NCI-H2227 (cell line): Measurements from ENCODE around the gene CPEB1.
"Not testable (repeated sequence)": the region's sequence is repeated elsewhere in the genome, so short reads cannot be mapped to it uniquely, and the experiment has no call there.

Experiments
- DNase-seq: peaks from one replicate; lab custom pipeline; 2025; ENCODE audit not compliant: unreplicated experiment; lab: John Stamatoyannopoulos, UW

Gene CPEB1

GRCh38 chr15:82548700-82549099 lies 98.5 kb downstream of the CPEB1 start:
- DNase-seq = no peak

DNA sequence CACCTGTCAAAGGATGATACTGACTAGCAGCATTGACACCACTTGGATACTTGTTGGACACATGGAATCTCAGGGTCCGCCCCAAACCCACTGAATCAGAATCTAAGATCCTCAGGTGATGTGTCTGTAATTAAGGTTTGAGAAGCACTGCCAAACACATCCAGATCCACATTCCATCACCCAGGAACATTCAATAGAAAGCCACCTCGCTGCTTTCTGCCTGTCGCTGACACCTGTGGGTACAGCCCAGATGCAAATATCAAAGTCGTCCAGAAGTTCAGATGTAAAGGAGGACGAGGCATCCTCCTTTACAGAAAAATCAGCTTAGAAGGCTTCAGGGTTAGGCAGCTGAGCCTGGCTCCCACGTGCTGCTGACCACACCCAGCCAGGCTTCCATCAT lies 101.7 kb downstream of the CPEB1 start:
- DNase-seq = no peak

DNA sequence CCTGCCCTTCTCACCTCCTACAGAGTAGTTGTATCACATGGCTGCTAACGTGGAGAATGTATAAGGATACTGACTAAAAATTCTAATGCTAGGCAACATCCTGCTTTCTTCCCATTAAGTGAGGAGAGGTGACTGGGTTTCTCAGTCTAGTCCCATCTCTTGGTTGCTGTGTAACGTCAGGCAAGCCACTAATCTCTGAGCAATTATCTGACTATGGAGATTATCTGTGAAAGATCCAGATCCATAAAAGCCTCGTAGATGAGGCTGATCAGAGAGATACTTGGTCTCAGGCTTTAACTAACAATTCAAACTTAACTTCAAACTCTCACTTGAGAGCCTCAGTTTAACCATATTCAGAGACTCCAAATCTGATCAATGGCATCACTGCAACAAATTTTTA lies 102.2 kb downstream of the CPEB1 start:
- no peak for DNase-seq

GRCh38 chr15:82544431-82544830 lies 102.7 kb downstream of the CPEB1 start:
- DNase-seq = no peak

DNA sequence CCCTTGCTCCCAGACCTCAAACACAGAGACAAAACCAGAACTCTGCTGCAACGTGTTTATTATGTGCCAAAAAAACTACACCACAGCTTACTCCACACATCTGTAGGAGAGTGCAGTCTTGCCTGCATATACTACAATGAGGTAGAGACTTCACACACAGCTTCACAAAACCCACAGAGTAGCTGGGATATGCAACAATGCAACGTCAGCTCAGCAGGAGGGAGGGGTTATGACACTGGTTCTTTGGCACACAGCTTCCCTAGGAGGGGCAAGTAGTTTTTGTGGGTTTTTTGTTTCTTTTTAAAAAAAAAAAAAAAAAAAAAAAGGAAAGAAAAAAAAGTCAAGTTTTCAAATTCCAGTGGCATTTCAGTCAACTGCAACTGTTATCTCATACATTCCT lies 104.0 kb downstream of the CPEB1 start:
- no peak for DNase-seq

DNA sequence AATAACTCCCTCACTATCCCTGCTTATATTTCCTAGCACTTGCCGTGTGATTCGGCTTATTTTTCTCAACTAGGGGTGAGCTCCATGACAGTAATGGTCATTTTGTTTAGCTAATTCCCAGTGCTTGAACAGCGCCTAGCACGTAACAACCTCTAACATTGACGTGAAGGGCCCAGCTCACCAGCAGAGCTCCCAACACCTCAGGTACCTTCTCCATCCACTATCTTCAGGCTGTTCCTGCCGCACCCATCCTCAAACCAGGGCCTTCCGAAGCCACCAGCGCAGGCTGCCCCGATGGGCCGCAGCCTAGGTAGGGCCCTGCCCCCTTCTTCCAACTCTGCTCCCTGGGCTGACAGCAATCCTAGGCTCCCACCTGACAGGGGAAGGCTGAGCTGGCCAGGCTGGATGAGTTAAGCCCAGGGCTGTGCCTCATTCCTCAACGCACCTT lies 106.2 kb downstream of the CPEB1 start:
- DNase-seq = no peak

DNA sequence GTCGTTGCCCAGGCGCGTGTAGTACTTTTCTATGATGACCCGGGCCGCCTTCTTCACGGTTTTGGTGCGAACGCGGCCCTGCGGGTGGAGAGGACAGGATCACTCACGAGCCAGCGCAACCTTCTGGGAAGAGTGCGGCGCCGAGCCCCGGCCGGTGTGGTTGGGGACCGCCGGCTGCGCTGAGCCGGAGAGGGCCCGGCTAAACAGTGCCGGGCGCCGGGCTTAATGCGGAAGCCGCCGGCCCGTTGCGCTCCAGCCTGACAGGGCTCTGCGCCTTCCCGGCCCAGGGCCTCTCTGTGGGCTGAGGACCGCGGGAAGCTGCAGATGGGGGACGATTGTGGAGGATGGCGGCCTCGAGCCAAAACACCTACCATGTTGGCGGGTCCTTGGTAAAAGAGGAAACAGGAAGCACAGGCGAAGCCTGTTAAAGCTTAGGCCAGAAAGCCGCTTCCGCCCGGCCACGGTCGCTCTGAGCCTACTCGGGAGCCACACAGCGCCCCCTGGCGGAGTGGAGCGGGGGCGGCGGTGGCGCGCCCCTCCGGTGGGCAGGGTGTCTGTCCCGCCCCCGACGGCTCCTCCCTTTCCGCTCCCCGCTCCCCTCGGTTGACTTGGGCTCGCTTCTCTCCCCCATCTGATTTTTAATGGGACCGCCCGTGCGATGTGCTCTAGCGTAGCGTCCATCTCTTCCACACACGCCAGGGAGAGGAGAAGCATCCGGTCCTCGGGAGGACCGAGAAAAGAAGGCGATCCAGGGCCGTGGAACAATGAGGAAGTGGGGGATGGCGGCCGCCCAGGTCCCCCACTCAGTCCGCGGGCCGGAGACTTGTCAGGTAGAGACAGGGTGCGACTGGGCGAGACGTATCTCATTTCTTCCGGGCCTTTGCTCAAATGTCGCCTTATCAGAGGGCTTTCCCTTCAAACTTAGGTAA lies 106.8 kb downstream of the CPEB1 start, which contains the start of gene RPS17:
Gene RPS17, minus strand, starts transcription at position 403 of the 929 bp plus-strand sequence. Its CDS starts 29 bp downstream, at position 374.
- no peak for DNase-seq

GRCh38 chr15:82539691-82540054 lies 107.5 kb downstream of the CPEB1 start:
- DNase-seq = no peak

GRCh38 chr15:82538961-82539690 lies 108.0 kb downstream of the CPEB1 start:
- DNase-seq = no peak

GRCh38 chr15:82537351-82537908 lies 109.7 kb downstream of the CPEB1 start:
- DNase-seq = no peak

GRCh38 chr15:82536409-82537350 lies 110.5 kb downstream of the CPEB1 start:
- DNase-seq = no peak

DNA sequence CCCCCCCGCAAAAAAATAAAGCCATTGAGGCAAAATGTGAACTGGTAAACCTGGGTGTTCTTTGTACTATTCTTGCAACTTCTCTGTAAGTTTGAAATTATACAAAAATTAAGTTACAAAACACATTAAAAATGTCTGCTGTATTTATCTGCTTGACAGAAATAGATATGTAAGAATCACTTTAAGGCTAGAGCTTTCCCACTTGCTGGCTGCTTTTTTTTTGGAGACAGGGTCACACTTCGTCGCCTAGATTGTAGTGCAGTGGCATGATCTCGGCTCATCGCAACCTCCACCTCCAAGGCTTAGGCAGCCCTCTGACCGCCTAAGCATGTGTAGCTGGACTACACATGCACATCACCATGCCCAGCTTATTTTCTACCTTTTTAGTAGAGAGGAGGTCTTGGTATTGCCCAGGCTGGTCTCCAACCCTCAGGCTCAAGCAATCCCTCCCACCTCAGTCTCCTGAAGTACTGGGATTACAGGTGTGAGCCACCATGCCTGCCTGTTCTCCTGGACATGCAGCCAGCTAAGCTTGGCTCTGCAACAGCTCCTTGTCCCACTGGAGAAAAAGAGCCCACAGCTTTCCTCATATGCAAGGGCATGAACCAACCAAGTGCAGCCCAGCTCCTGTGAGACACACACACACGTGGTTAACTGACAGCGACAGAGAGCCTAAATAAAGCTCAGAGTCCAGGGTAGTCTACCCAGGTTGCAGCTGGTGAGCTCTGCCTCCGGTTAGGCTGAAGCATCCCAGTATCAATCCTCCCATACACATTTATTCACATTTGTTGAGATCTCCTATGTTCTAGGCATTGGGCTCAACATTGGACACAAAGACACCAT lies 111.4 kb downstream of the CPEB1 start:
- no peak for DNase-seq

DNA sequence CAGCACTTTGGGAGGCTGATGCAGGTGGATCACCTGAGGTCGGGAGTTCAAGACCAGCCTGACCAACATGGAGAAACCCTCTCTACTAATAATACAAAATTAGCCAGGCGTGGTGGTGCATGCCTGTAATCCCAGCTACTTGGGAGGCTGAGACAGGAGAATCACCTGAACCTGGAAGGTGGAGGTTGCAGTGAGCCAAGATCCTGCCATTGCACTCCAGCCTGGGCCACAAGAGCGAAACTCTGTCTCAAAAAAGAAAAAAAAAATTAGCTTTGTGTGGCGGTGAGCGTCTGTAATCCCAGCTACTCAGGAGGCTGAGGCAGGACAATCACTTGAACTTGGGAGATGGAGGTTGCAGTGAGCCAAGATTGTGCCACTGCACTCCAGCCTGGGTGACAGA lies 112.0 kb downstream of the CPEB1 start:
- DNase-seq = not testable (repeated sequence)

GRCh38 chr15:82534457-82534861 lies 112.7 kb downstream of the CPEB1 start:
- DNase-seq = not testable (repeated sequence)

DNA sequence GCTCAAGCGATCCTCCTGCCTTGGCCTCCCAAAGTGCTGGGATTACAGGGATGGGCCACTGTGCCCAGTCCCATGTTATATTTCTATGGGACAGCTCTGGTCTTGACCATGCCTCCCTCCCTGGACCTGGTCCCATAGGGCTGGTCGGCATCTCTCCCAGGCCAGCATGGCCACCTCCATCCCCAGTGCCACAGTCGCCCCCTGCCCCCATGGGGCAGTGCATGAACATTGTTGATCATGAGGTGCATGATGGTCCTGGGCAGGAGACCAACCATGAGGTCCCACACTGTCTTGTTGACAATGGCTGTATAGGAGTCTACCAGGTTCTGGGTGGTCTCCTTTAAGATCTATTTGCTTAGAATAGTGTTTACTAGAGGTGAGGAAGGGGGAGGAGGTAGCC lies 113.4 kb downstream of the CPEB1 start:
- DNase-seq = no peak

DNA sequence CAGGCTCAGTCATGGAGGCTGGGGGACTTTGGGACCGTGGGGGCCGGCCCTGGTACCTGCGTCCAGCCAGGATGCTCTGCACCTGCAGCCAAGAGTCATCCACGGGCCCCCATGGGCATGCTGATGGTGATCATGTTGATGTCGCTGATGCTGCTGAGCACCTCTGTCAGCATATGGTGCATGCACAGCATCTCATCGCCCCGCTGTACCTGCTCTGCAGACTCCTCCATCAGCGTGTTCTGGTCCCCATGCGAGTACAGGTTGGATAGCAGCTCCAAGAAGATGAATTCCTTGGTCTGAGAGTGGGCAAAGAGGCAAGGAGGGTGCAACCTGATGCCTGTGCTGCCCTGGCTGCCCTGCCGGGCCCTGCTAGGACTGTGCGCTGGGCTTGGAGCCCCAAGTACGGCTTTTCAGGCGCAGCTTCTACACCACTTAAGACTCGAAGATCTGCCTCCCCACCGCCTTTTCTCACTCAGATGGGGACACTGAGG lies 114.1 kb downstream of the CPEB1 start:
- no peak for DNase-seq

DNA sequence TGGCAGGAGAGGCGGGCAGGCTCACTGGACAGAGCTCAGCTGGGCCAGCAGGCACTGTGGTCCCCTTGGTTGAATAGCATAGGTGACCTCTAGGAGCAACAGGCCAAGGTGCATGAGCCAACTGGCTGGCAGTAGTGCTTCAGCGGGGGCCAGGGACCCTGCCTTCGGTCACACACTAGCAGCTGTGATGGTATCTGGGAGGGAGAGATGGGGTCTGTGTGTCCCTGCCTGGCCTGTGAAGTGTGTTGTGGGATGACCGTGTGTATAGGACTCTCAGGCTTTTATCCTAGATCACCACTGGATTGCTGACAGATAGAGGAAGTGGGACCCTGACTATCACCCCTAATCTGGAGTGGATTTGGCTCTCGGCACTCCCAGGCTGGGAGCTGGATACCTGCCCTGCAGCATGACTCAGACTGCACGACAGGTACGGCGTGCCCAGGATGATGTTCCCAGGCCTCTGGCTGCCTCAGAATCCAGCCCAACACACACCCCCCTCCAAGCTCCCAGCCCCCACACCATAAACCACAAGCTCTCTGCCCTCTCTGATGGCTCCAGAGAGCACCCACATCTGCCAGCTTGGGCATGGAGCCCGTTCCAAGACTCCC lies 114.7 kb downstream of the CPEB1 start:
- DNase-seq = no peak

DNA sequence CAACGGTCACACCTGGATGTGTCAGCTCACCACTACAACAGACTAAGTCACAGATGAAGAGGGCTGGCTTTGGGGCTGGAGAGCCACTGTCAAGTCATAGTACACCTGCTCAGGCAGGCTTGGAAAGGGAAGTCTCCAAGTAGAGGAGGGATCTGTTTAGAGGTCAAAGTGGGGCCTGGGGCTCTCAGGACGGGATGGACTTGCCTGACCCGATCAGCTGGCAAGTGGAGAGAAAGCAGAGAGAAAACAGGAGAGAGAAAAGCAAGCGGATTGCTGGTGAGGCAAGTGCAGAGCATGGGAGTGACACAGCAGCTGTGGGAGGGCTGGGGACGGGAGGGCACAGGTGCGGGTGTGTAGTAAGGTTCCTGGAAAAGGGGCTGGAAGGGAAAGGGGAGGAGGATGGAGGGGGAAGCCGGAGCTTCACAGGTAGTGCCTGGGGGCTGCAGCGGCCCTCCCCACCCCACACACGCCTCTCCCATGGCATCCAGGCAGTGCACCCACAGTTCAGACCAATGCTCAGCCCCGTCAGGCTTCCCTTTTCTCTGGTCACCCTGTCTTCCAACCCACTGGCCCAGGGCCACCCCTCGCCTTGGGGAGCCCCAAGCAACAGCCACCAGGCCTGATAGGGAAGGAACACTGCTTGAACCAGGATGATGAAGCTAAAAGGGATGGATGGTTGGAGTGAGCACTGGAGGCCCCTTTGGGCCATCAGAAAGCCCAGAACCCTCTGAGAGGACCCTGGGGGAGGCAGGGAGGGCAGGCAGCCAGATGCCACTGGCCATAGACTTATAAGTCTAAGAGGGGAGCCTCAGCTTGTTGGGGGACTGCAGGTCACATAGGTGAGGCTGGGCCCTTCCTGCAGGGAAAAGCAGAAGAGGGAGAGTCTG lies 115.4 kb downstream of the CPEB1 start:
- no peak for DNase-seq
